ENCODE results near the gene TTC34. TPM values are rescaled to one million over a fixed set of nuclear protein-coding genes. Genes with fewer than 3 reads are reported as not detected.

The TTC34 gene
- total and polyA plus RNA-seq, 2 donors (not counting 1 experiment from before 2014, with no cell fraction given): 0.05 to 0.17 TPM

DNA sequence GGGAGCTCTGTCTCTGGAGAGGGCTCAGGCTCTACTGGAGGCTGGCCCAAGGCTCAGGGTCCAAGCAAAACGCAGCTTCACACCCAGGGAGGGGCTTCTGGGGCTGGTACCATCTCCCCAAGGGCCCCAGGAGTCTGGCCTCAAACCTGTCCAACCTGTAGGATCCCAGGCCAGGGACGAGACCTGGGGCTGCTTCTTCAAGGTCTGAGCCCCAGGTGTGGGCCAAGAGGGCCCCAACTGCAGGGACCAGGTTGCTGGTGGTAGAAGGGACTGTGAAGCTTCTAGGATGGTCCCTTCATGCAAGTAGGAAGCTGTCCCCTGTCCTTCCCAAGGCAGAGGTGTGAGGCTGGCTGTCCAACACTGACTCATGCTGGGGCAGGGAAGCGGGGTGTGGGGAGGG lies 160.9 kb downstream of the TTC34 start:
- Histone ChIP-seq H3K79me2 (ENCODE audit: control insufficient read depth, insufficient read depth, low read length) (no peaks in the 10 kb centered on the region), H4K20me1 (ENCODE audit: control insufficient read depth, extremely low read depth, insufficient read depth, low read length) (no peaks in the 10 kb centered on the region), H3K4me2 (ENCODE audit: extremely low read depth, insufficient read depth, low read length) (no peak overlapping the region), H3K27ac (ENCODE audit: insufficient read depth, low read length) (no peak overlapping the region), H2AFZ (ENCODE audit: low read length) (no peak overlapping the region), H3K4me1 (ENCODE audit: control insufficient read depth, extremely low read depth, insufficient read depth, low read length) (peaks cover 2% of the 10 kb centered on the region), H3K9ac (ENCODE audit: insufficient read depth, low read length) (no peak overlapping the region), H3K36me3 (ENCODE audit: control insufficient read depth, insufficient read depth, low read length) (no peaks in the 10 kb centered on the region), H3K27me3 (ENCODE audit: control insufficient read depth, insufficient read depth, low read length) (no peaks in the 10 kb centered on the region), H3K4me3 (replicated peaks in 1 of 4; ENCODE audit: control extremely low read depth in 1 of 4, insufficient read depth in 1 of 4, low read depth in 3 of 4, low read length in 4 of 4) (no peak overlapping the region), H3K9me3 (ENCODE audit: control insufficient read depth, insufficient read depth, low read depth, low read length) (no peaks in the 10 kb centered on the region)
- no peak for DNase-seq (ENCODE audit: low read depth in 2 of 2)
- TF ChIP-seq EZH2 (IDR thresholded peaks at IDR 0.05; ENCODE audit: low read length, missing control alignments): no peak
- TF ChIP-seq, protein P1, sequence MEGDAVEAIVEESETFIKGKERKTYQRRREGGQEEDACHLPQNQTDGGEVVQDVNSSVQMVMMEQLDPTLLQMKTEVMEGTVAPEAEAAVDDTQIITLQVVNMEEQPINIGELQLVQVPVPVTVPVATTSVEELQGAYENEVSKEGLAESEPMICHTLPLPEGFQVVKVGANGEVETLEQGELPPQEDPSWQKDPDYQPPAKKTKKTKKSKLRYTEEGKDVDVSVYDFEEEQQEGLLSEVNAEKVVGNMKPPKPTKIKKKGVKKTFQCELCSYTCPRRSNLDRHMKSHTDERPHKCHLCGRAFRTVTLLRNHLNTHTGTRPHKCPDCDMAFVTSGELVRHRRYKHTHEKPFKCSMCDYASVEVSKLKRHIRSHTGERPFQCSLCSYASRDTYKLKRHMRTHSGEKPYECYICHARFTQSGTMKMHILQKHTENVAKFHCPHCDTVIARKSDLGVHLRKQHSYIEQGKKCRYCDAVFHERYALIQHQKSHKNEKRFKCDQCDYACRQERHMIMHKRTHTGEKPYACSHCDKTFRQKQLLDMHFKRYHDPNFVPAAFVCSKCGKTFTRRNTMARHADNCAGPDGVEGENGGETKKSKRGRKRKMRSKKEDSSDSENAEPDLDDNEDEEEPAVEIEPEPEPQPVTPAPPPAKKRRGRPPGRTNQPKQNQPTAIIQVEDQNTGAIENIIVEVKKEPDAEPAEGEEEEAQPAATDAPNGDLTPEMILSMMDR (conservative IDR thresholded peaks at IDR 0.05 in 1 of 2, IDR thresholded peaks at IDR 0.05 in 1 of 2; ENCODE audit: low read depth in 1 of 2, low read length in 2 of 2): no peak

DNA sequence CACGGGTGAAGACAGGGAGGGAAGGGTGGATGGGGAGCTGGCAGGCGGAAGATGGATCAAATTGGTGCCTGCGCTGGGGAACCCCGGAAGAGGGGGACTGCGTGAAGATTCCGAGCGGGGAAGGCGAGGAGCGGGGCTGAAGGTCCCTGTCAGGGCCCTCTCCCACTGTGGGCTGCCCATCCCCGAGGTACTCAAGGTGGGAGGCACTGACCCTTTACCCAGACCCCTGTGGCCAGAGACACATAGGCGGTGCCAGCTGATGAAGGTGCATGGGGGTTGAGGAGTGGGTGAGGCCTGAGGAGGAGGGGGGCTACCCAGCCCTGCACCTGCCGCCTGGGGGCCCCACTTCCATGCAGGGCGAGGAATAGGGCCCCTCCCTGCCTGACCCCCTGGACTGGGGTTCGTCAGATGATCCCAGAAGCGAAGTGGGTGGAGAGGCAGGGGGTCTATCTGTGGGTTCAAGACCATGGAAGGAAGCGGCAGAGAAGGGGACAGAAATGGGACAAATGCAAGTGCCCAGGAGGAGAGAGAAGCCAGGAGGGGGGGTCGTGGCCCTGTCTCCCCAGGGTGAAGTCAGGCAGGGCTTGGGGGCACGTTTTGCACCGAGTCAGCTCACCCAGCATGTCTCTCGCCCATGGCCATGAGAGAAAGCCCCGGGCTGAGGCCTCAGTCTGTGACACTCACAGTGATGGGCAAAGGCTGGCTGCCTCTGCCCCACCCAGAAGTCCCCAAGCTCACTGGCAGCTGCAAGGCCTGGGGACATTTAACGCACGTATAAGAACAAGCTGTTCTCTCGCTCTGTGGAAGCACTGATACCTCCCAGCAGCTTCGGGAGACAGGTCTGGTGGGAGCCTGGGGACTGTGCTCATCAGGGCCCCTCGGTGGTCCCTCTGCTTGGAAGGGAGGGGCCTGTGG lies 161.6 kb downstream of the TTC34 start:
- H3K4me2 ChIP-seq (ENCODE audit: extremely low read depth, insufficient read depth, low read length): no peak overlapping the region
- no peak overlapping the region for H3K9ac ChIP-seq (ENCODE audit: insufficient read depth, low read length)
- H3K9me3 ChIP-seq (ENCODE audit: control insufficient read depth, insufficient read depth, low read depth, low read length): no peaks in the 10 kb centered on the region
- H3K27ac ChIP-seq (ENCODE audit: insufficient read depth, low read length): no peak overlapping the region
- H3K79me2 ChIP-seq (ENCODE audit: control insufficient read depth, insufficient read depth, low read length): no peaks in the 10 kb centered on the region
- no peaks in the 10 kb centered on the region for H3K27me3 ChIP-seq (ENCODE audit: control insufficient read depth, insufficient read depth, low read length)
- TF ChIP-seq, protein P1 (conservative IDR thresholded peaks at IDR 0.05 in 1 of 2, IDR thresholded peaks at IDR 0.05 in 1 of 2; ENCODE audit: low read depth in 1 of 2, low read length in 2 of 2): no peak
- no peak for TF ChIP-seq EZH2 (IDR thresholded peaks at IDR 0.05; ENCODE audit: low read length, missing control alignments)
- peaks cover 2% of the 10 kb centered on the region for H3K4me1 ChIP-seq (ENCODE audit: control insufficient read depth, extremely low read depth, insufficient read depth, low read length)
- no peak overlapping the region for H3K4me3 ChIP-seq (replicated peaks in 1 of 4; ENCODE audit: control extremely low read depth in 1 of 4, insufficient read depth in 1 of 4, low read depth in 3 of 4, low read length in 4 of 4)
- H4K20me1 ChIP-seq (ENCODE audit: control insufficient read depth, extremely low read depth, insufficient read depth, low read length): no peaks in the 10 kb centered on the region
- H3K36me3 ChIP-seq (ENCODE audit: control insufficient read depth, insufficient read depth, low read length): no peaks in the 10 kb centered on the region
- DNase-seq (ENCODE audit: low read depth in 2 of 2): no peak
- H2AFZ ChIP-seq (ENCODE audit: low read length): no peak overlapping the region

DNA sequence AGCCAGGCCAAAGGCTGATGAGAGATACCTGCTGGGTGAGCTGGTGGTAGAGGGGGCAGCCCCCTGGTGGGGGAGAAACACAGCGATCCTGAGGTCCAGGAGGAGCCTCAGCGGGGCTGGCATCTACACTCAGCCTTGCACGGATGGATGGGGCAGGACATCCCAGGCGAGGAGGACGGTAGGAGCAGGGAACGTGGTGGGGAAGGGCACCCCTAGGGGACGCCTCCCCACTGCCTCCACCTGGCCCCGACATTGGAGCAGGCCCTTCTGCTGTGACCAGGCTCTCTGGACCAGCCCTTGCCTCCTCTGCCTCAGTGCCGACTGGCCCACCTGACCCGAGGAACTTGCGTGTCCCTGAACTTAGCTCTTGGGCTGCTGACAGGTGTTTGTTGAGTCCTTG lies 162.3 kb downstream of the TTC34 start:
- Histone ChIP-seq H3K9me3 (ENCODE audit: control insufficient read depth, insufficient read depth, low read depth, low read length) (no peaks in the 10 kb centered on the region), H3K36me3 (ENCODE audit: control insufficient read depth, insufficient read depth, low read length) (no peaks in the 10 kb centered on the region), H3K4me3 (replicated peaks in 1 of 4; ENCODE audit: control extremely low read depth in 1 of 4, insufficient read depth in 1 of 4, low read depth in 3 of 4, low read length in 4 of 4) (no peak overlapping the region), H3K27me3 (ENCODE audit: control insufficient read depth, insufficient read depth, low read length) (no peaks in the 10 kb centered on the region), H2AFZ (ENCODE audit: low read length) (no peak overlapping the region), H3K4me2 (ENCODE audit: extremely low read depth, insufficient read depth, low read length) (no peak overlapping the region), H3K9ac (ENCODE audit: insufficient read depth, low read length) (no peak overlapping the region), H4K20me1 (ENCODE audit: control insufficient read depth, extremely low read depth, insufficient read depth, low read length) (no peaks in the 10 kb centered on the region), H3K27ac (ENCODE audit: insufficient read depth, low read length) (no peak overlapping the region), H3K4me1 (ENCODE audit: control insufficient read depth, extremely low read depth, insufficient read depth, low read length) (peaks cover 2% of the 10 kb centered on the region), H3K79me2 (ENCODE audit: control insufficient read depth, insufficient read depth, low read length) (no peaks in the 10 kb centered on the region)
- no peak for DNase-seq (ENCODE audit: low read depth in 2 of 2)
- no peak for TF ChIP-seq EZH2 (IDR thresholded peaks at IDR 0.05; ENCODE audit: low read length, missing control alignments)
- TF ChIP-seq, protein P1 (conservative IDR thresholded peaks at IDR 0.05 in 1 of 2, IDR thresholded peaks at IDR 0.05 in 1 of 2; ENCODE audit: low read depth in 1 of 2, low read length in 2 of 2): no peak

Measured in fibroblast of lung (primary cell).